Ishikawa (cell line): Measurements from ENCODE around the gene CLDN11.

Experiments used
- CEBPB ChIP-seq: IDR thresholded peaks from 2 replicates; pipeline ENCODE4 v1.6.1; 2012
- CREB1 ChIP-seq: IDR thresholded peaks from 2 replicates; pipeline ENCODE4 v1.6.1; 2012; ENCODE audit warnings: low read depth
- EGR1 ChIP-seq: IDR thresholded peaks from 2 replicates; pipeline ENCODE4 v1.6.1; 2012
- EP300 ChIP-seq: IDR thresholded peaks from 2 replicates; pipeline ENCODE4 v1.6.1; 2012; ENCODE audit warnings: borderline replicate concordance
- FOXM1 ChIP-seq: IDR thresholded peaks from 2 replicates; pipeline ENCODE4 v1.6.1; 2012; ENCODE audit warnings: low read depth, borderline replicate concordance
- MAX ChIP-seq: IDR thresholded peaks from 2 replicates; pipeline ENCODE4 v1.6.1; 2012
- NFIC ChIP-seq: IDR thresholded peaks from 2 replicates; pipeline ENCODE4 v1.6.1; 2012
- RAD21 ChIP-seq: IDR thresholded peaks from 2 replicates; pipeline ENCODE4 v1.6.1; 2012; ENCODE audit warnings: low read depth
- REST ChIP-seq: IDR thresholded peaks from 2 replicates; pipeline ENCODE4 v1.6.1; 2012; ENCODE audit warnings: low read depth, mild to moderate bottlenecking
- TAF1 ChIP-seq: IDR thresholded peaks from 2 replicates; pipeline ENCODE4 v1.6.1; 2012; ENCODE audit warnings: low read depth, mild to moderate bottlenecking
- TCF12 ChIP-seq: IDR thresholded peaks from 2 replicates; pipeline ENCODE4 v1.6.1; 2012; ENCODE audit warnings: low read depth
- TEAD4 ChIP-seq: IDR thresholded peaks from 2 replicates; pipeline ENCODE4 v1.6.1; 2012
- USF1 ChIP-seq: IDR thresholded peaks from 2 replicates; pipeline ENCODE4 v1.6.1; 2012
- YY1 ChIP-seq: IDR thresholded peaks from 2 replicates; pipeline ENCODE4 v1.6.1; 2012; ENCODE audit warnings: low read depth
- ZBTB7A ChIP-seq: IDR thresholded peaks from 2 replicates; pipeline ENCODE4 v1.6.1; 2012; ENCODE audit warnings: low read depth

CLDN11 gene

GRCh38 chr3:170465955-170466354 lies 47.3 kb downstream of the CLDN11 start:
- no peak for TF ChIP-seq ZBTB7A
- no peak for TF ChIP-seq FOXM1
- TF ChIP-seq RAD21: no peak
- no peak for TF ChIP-seq TAF1
- TF ChIP-seq EGR1: no peak
- TF ChIP-seq TEAD4: no peak; the same call in 1 of the 2 replicates
- no peak for TF ChIP-seq NFIC
- no peak for TF ChIP-seq MAX
- TF ChIP-seq CREB1: no peak
- no peak for TF ChIP-seq YY1
- TF ChIP-seq REST: no peak
- TF ChIP-seq EP300: no peak
- no peak for TF ChIP-seq TCF12
- no peak for TF ChIP-seq CEBPB
- no peak for TF ChIP-seq USF1

- TF ChIP-seq EGR1 (no peak), REST (no peak), EP300 (no peak), FOXM1 (no peak), RAD21 (no peak), NFIC (no peak), TCF12 (no peak), MAX (no peak), CEBPB (no peak), CREB1 (no peak), USF1 (no peak), TEAD4 (no peak), YY1 (no peak)
Observed at GRCh38 chr3:170467007-170467406, 48.3 kb downstream of the CLDN11 start.

- no peak for TF ChIP-seq RAD21
- no peak for TF ChIP-seq MAX
- no peak for TF ChIP-seq YY1
- TF ChIP-seq USF1: no peak
- no peak for TF ChIP-seq TAF1
- no peak for TF ChIP-seq NFIC
Observed at GRCh38 chr3:170467571-170468147, 49.0 kb downstream of the CLDN11 start.

- TF ChIP-seq TAF1 (no peak), TEAD4 (no peak), FOXM1 (no peak), REST (no peak), EGR1 (no peak), ZBTB7A (no peak), NFIC (no peak), YY1 (no peak), MAX (no peak), USF1 (no peak), CEBPB (no peak), EP300 (no peak)
Observed at GRCh38 chr3:170469151-170470062, 50.7 kb downstream of the CLDN11 start.
